Activated CD8-positive, alpha-beta memory T cell treated with anti-CD3 and anti-CD28 coated beads for 24 hours (primary cell): Measurements from ENCODE around the gene CCNJL.

Experiments
- DNase-seq: peaks from one replicate; pipeline ENCODE4 v3.0.0-alpha.2; 2020

The CCNJL gene

GRCh38 chr5:160219356-160219755, 93.0 kb downstream of the CCNJL start:
- no peak for DNase-seq

- no peak for DNase-seq
Measured at GRCh38 chr5:160213537-160213936, 98.8 kb downstream of the CCNJL start.

- DNase-seq = no peak
Measured at GRCh38 chr5:160211352-160211751, 101.0 kb downstream of the CCNJL start.

- no peak for DNase-seq
Measured at GRCh38 chr5:160210606-160211005, 101.8 kb downstream of the CCNJL start.

- DNase-seq = no peak
Measured at GRCh38 chr5:160209917-160210316, 102.4 kb downstream of the CCNJL start.

GRCh38 chr5:160207061-160207460, 105.3 kb downstream of the CCNJL start:
- no peak for DNase-seq
